Kidney epithelial cell (primary cell): ENCODE data around the gene SPC25. TPM values are rescaled to one million over a fixed set of nuclear protein-coding genes. Genes with fewer than 3 reads are reported as not detected.

Experiments
- DNase-seq: peaks from one replicate; pipeline ENCODE4 v3.0.0-alpha.2; 2010; ENCODE audit warnings: low read depth
- H3K27me3 ChIP-seq: 2 replicates; pipeline ENCODE4 v1.6.0; 2011; ENCODE audit warnings: low read length; ENCODE audit not compliant: control insufficient read depth, insufficient read depth
- H3K36me3 ChIP-seq: 2 replicates; pipeline ENCODE4 v1.5.1; 2011; ENCODE audit warnings: low read length; ENCODE audit not compliant: control insufficient read depth, insufficient read depth
- H3K4me3 ChIP-seq: 2 replicates; pipeline ENCODE4 v1.5.1; 2011; ENCODE audit warnings: low read depth, mild to moderate bottlenecking, control low read depth, low read length
- total RNA-seq: library from RNA; depleted of rRNA; stranded (reverse); fragments of >200 nt; gene quantifications from 2 replicates; pipeline ENCODE4 v1.2.3, GENCODE V29; 2015
- TF ChIP-seq, protein P1 (sequence below): IDR thresholded peaks from 2 replicates; pipeline ENCODE4 v1.5.1; 2011; ENCODE audit warnings: mild to moderate bottlenecking, moderate library complexity, low read length, control low read depth, inconsistent platforms; ENCODE audit not compliant: insufficient read depth, poor library complexity, severe bottlenecking

SPC25 gene
- total RNA-seq, 1 donor from 2014 or later, result 1.8 TPM

DNA sequence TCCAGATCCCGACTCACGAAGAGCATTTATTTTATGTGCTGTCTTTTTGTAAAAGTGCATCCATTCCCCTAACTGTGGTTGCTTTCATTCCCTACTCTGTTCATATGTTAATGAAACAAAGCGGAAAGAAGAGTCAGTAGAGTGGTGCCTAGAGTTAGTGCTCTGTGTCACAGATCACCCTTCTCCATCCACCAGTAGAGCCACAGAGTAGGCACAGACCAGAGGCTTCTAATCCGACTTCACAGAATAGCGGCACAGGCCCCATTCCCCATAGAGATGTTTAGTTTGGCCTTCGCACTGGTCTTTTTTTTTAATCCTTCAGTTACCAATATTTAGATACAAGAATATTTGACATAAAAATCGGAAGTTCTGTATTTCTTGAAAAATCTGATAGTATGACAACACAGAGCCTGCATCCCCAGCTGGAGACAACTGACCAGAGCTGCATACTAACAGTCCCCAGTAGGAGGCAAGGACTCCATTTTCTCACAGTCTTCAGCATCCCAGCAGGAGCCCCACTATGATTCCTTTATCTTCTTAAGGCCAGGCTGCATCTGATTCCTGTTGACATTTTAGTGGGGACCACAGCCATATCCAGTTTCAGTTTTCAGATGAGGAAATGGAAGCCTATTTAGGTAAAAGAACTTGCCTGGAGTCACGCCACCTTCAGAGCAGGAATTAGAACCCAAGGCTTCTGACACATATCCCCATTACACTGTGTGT lies 17.9 kb upstream of the SPC25 start:
- DNase-seq, result no peak
- TF ChIP-seq, protein P1, sequence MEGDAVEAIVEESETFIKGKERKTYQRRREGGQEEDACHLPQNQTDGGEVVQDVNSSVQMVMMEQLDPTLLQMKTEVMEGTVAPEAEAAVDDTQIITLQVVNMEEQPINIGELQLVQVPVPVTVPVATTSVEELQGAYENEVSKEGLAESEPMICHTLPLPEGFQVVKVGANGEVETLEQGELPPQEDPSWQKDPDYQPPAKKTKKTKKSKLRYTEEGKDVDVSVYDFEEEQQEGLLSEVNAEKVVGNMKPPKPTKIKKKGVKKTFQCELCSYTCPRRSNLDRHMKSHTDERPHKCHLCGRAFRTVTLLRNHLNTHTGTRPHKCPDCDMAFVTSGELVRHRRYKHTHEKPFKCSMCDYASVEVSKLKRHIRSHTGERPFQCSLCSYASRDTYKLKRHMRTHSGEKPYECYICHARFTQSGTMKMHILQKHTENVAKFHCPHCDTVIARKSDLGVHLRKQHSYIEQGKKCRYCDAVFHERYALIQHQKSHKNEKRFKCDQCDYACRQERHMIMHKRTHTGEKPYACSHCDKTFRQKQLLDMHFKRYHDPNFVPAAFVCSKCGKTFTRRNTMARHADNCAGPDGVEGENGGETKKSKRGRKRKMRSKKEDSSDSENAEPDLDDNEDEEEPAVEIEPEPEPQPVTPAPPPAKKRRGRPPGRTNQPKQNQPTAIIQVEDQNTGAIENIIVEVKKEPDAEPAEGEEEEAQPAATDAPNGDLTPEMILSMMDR, result no peak
- Histone ChIP-seq H3K4me3 (no peak overlapping the region), H3K36me3 (no peaks in the 10 kb centered on the region), H3K27me3 (peaks cover 8% of the 10 kb centered on the region)

- H3K27me3 ChIP-seq, result peaks cover 2% of the 10 kb centered on the region
- TF ChIP-seq, protein P1, result no peak
Measured at GRCh38 chr2:168904358-168904757, 14.1 kb upstream of the SPC25 start.

DNA sequence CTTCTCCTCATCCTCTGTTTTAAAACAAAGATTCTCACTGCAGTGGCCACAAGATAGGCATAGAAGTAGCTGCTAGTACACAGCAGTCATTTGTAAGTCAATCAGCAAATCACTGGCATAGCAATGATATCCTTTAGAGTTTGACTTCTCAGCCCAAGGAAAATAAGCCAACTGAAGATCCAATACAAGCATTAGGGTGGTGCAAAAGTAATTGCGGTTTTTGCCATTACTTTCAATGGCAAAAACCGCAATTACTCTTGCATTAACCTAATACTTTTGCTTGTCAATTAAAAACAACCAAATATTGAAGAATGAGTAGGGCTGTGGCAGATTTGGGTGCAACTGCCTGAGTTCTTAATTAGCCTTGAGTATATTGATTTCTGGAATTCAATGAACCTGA lies 13.7 kb upstream of the SPC25 start:
- no peak for DNase-seq
- H3K27me3 ChIP-seq, result peaks cover 2% of the 10 kb centered on the region
- H3K36me3 ChIP-seq, result no peaks in the 10 kb centered on the region
- H3K4me3 ChIP-seq, result no peak overlapping the region
- TF ChIP-seq, protein P1, result no peak

More at GRCh38 chr2:168904358-168904757, 14.1 kb upstream of the SPC25 start:
- DNase-seq, result no peak
- no peak overlapping the region for H3K4me3 ChIP-seq
- H3K36me3 ChIP-seq, result no peaks in the 10 kb centered on the region

DNA sequence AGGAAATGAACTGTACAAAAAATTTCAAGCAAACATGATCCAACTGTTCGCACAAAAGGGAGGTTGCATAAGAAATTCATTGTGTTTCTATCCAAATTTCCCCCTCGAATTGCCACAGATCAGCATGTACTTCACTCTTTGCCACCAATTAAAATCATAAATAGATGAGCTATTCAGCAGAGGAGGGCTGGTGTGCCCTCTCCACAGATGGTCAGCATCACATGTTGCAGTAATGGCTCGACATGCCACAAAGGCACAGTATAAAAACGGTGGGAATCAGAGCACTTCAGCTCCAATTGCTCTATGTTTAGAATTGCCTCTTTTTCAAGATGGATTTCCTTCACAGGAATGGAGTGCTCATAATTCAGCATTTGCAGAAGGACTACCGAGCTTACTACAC lies 10.8 kb upstream of the SPC25 start, which contains the start of gene G6PC2:
Gene G6PC2, plus strand, starts transcription at position 289 of the 400 bp plus-strand sequence. Its CDS starts 41 bp downstream, at position 330.
- no peaks in the 10 kb centered on the region for H3K27me3 ChIP-seq
- H3K4me3 ChIP-seq, result no peak within 1 kb of the TSS
- TF ChIP-seq, protein P1, result no peak

GRCh38 chr2:168897449-168897848 lies 7.2 kb upstream of the SPC25 start:
- no peak for DNase-seq
- TF ChIP-seq, protein P1, result no peak
- no peaks in the 10 kb centered on the region for H3K27me3 ChIP-seq
- no peak overlapping the region for H3K4me3 ChIP-seq
- no peaks in the 10 kb centered on the region for H3K36me3 ChIP-seq

More for the DNA sequence above, 10.8 kb upstream of the SPC25 start, which contains the start of gene G6PC2:
- no peak for DNase-seq
- H3K36me3 ChIP-seq, result no peaks in the 10 kb centered on the region
